ENCODE measurements around the gene WRAP53. TPM values are rescaled to one million over a fixed set of nuclear protein-coding genes. Genes with fewer than 3 reads are reported as not detected.

Gene WRAP53
- total and polyA plus RNA-seq, 10 of the 15 experiments (the other 5 are each of a cell fraction or from before 2014, with no cell fraction given), result 1.9 to 42.0 (median 21.9) TPM

DNA sequence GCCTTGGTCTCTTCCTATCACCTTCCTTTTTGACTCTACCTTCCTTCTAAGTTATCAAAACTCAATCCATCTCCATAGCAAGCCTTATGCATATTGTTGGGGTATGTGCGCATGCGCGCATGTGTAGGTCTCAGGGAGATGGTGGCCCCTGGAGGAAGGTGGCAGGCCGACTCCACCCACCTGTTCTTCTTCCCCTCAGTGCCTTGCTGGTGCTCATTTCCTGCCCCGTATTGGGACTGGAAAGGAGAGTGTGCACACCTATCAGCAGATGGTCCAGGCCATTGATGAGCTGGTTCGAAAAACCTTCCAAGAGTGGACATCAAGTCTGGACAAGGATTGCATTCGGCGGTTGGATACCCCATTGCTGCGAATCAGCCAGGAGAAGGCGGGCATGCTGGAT is 54.5 kb downstream of the WRAP53 start (continued):
- TF ChIP-seq, protein P1, sequence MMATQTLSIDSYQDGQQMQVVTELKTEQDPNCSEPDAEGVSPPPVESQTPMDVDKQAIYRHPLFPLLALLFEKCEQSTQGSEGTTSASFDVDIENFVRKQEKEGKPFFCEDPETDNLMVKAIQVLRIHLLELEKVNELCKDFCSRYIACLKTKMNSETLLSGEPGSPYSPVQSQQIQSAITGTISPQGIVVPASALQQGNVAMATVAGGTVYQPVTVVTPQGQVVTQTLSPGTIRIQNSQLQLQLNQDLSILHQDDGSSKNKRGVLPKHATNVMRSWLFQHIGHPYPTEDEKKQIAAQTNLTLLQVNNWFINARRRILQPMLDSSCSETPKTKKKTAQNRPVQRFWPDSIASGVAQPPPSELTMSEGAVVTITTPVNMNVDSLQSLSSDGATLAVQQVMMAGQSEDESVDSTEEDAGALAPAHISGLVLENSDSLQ (IDR thresholded peaks at IDR 0.05), result no peak
- TF ChIP-seq NR2F1 (conservative IDR thresholded peaks at IDR 0.05) (no peak), ZNF592 (IDR thresholded peaks at IDR 0.05) (no peak), ZNF217 (IDR thresholded peaks at IDR 0.05) (no peak), MXI1 (IDR thresholded peaks at IDR 0.05; ENCODE audit: low read depth, low read length) (no peak)

GRCh38 chr17:7744416-7744815 is 56.1 kb downstream of the WRAP53 start:
- ChIA-PET POLR2A (interaction anchor here (0.7 kb wide), 1 partner anchor 14 kb away, joined by 5 read pairs; no protein-coding TSS in a partner anchor), RAD21 (ENCODE audit: unreplicated experiment) (interaction anchor here (1.2 to 3.4 kb wide), 10 partner anchors 37 to 313 kb away, joined by 3 to 28 read pairs (median 8); partner anchors contain the start of genes CNTROB, NAA38 and TRAPPC1), CTCF (interaction anchor here (0.7 to 4.1 kb wide), 33 partner anchors 9 to 330 kb away, joined by 3 to 50 read pairs (median 5); partner anchors contain the start of genes CYB5D1, GUCY2D, KDM6B and NAA38), SMC1A (ENCODE audit: uncharacterized antibody, unreplicated experiment) (interaction anchor here (0.7 to 3.9 kb wide), 9 partner anchors 13 to 297 kb away, joined by 3 to 25 read pairs (median 4); no protein-coding TSS in a partner anchor)
- Histone ChIP-seq H2AFZ (ENCODE audit: control insufficient read depth, low read depth, low read length) (no peak overlapping the region), H3K27ac (ENCODE audit: control insufficient read depth, insufficient read depth) (no peak overlapping the region), H3K27me3 (replicated peaks in 1 of 2; ENCODE audit: control insufficient read depth in 2 of 2, insufficient read depth in 2 of 2, low read length in 1 of 2) (no peaks in the 10 kb centered on the region; a peak in 3 of 4 replicates), H3K4me2 (ENCODE audit: control insufficient read depth, insufficient read depth) (no peak overlapping the region), H3K9me3 (replicated peaks; ENCODE audit: control insufficient read depth, insufficient read depth, low read length) (no peaks in the 10 kb centered on the region), H3K79me2 (ENCODE audit: control insufficient read depth, insufficient read depth, low read length) (no peaks in the 10 kb centered on the region), H3K9ac (ENCODE audit: control insufficient read depth, insufficient read depth, low read length) (no peak overlapping the region), H3K36me3 (ENCODE audit: control insufficient read depth in 2 of 2, insufficient read depth in 2 of 2, low read length in 1 of 2) (no peaks in the 10 kb centered on the region), H4K20me1 (ENCODE audit: control insufficient read depth, insufficient read depth) (no peaks in the 10 kb centered on the region), H3K4me1 (ENCODE audit: control insufficient read depth, insufficient read depth, low read length) (no peaks in the 10 kb centered on the region), H3K4me3 (no peak overlapping the region)
- BruUV-seq (replicated peaks), result no TSS peak
- no peak for TF ChIP-seq MYB (IDR thresholded peaks at IDR 0.05; ENCODE audit: borderline replicate concordance, low read depth, low read length)
- TF ChIP-seq SMC3 (IDR thresholded peaks at IDR 0.05; ENCODE audit: borderline replicate concordance, low read length), result no peak
- no peak for TF ChIP-seq RCOR1 (conservative IDR thresholded peaks at IDR 0.05; ENCODE audit: low read depth, low read length)
- no peak for TF ChIP-seq POLR2A (IDR thresholded peaks at IDR 0.05; ENCODE audit: low read depth, low read length)
- no peak for FAIRE-seq
- intact Hi-C loops (cut with micrococcal nuclease; ENCODE audit: unreplicated experiment) (loop anchor here (5.0 to 10.0 kb wide), 3 partner anchors 80 to 313 kb away; no protein-coding TSS in a partner anchor), in situ Hi-C loops (cut with MboI) (no loop called here)
- 29% methylated on average over 8 of the region's 8 CpGs for WGBS (ENCODE audit: insufficient coverage, insufficient replicate concordance, low lambda C conversion rate, missing lambda C conversion rate)
- ATAC-seq, result no peak
- DNase-seq (ENCODE audit: low read depth, low spot score), result no peak
